ENCODE data around the gene MMP28. TPM values are rescaled to one million over a fixed set of nuclear protein-coding genes. Genes with fewer than 3 reads are reported as not detected.

The MMP28 gene
- total RNA-seq, 4 donors from 2014 or later = 104 to 368 (median 128) TPM

GRCh38 chr17:35717475-35717874 is 78.0 kb downstream of the MMP28 start:
- in situ Hi-C loops (cut with MboI; ENCODE audit: low pct_ligation_motif_present in 1 of 4, low pct_unique_long_range_greater_than_20kb in 1 of 4, low sequenced_read_pairs in 3 of 4) (no loop called here), intact Hi-C loops (cut with DNase I; ENCODE audit: low total_unique reads) (no loop called here)
- no peaks in the 10 kb centered on the region for H3K27me3 ChIP-seq
- DNase-seq = no peak
- peaks cover 0 to 22% (median 11%) of the 10 kb centered on the region in 4 donors for H3K36me3 ChIP-seq
- 68 to 80% methylated on average over 1 to 2 of the region's 2 CpGs for whole genome bisulfite sequencing, 2 donors (ENCODE audit: low coverage in 1 of 2)
- H3K4me1 ChIP-seq = peaks cover 0 to 5% (median 0%) of the 10 kb centered on the region in 4 donors
- no peaks in the 10 kb centered on the region for H3K9me3 ChIP-seq
- peak overlapping the region in 3 of 4 donors; percentile 0 to 26 (median 15) for H3K27ac ChIP-seq
- TF ChIP-seq CTCF (IDR thresholded peaks at IDR 0.05) = no peak
- no peak for TF ChIP-seq EP300 (IDR thresholded peaks at IDR 0.05; ENCODE audit: low read depth)
- TF ChIP-seq POLR2AphosphoS5 (IDR thresholded peaks at IDR 0.05) = no peak
- no peak overlapping the region for H3K4me3 ChIP-seq

GRCh38 chr17:35716897-35717465 is 78.5 kb downstream of the MMP28 start:
- Histone ChIP-seq H3K4me1 (peaks cover 0 to 5% (median 0%) of the 10 kb centered on the region in 4 donors), H3K9me3 (no peaks in the 10 kb centered on the region), H3K36me3 (peaks cover 0 to 22% (median 11%) of the 10 kb centered on the region in 4 donors), H3K27me3 (no peaks in the 10 kb centered on the region), H3K27ac (peak overlapping the region in 3 of 4 donors; percentile 0 to 26 (median 15)), H3K4me3 (no peak overlapping the region)
- intact Hi-C loops (cut with DNase I; ENCODE audit: low total_unique reads) = no loop called here
- DNase-seq = no peak
- in situ Hi-C loops (cut with MboI; ENCODE audit: low pct_ligation_motif_present in 1 of 4, low pct_unique_long_range_greater_than_20kb in 1 of 4, low sequenced_read_pairs in 3 of 4) = no loop called here
- WGBS, 2 donors (ENCODE audit: low coverage in 1 of 2) = 76 to 87% methylated on average over 3 to 4 of the region's 4 CpGs
- TF ChIP-seq EP300 (IDR thresholded peaks at IDR 0.05; ENCODE audit: low read depth) = peak; percentile 69
- TF ChIP-seq POLR2AphosphoS5 (IDR thresholded peaks at IDR 0.05) = no peak

GRCh38 chr17:35716173-35716572 is 79.3 kb downstream of the MMP28 start:
- WGBS, 2 donors (ENCODE audit: low coverage in 1 of 2) = 85 to 90% methylated on average over 3 of the region's 3 CpGs
- Histone ChIP-seq H3K4me1 (peaks cover 0 to 5% (median 0%) of the 10 kb centered on the region in 4 donors), H3K4me3 (no peak overlapping the region), H3K36me3 (peaks cover 0 to 27% (median 11%) of the 10 kb centered on the region in 4 donors), H3K27ac (no peak overlapping the region), H3K27me3 (no peaks in the 10 kb centered on the region), H3K9me3 (no peaks in the 10 kb centered on the region)
- TF ChIP-seq CTCF (IDR thresholded peaks at IDR 0.05) (no peak), EP300 (IDR thresholded peaks at IDR 0.05; ENCODE audit: low read depth) (no peak), POLR2A (IDR thresholded peaks at IDR 0.05) (no peak), POLR2AphosphoS5 (IDR thresholded peaks at IDR 0.05) (no peak)
- intact Hi-C loops (cut with DNase I; ENCODE audit: low total_unique reads) = no loop called here
- no peak for DNase-seq
- in situ Hi-C loops (cut with MboI; ENCODE audit: low pct_ligation_motif_present in 1 of 4, low pct_unique_long_range_greater_than_20kb in 1 of 4, low sequenced_read_pairs in 3 of 4) = no loop called here

Other genes with a start within 250 kb of the MMP28 start
- gene SLFN14, start 234.8 kb downstream of the MMP28 start, total RNA-seq = not detected
- gene PEX12, start 217.1 kb downstream of the MMP28 start, total RNA-seq = 1 to 10 TPM in 2 of 4 donors, under 1 TPM in 1, not detected in 1; 0.75 to 5.2 (median 3.0) TPM
- gene AP2B1, start 208.3 kb downstream of the MMP28 start, total RNA-seq = 100 to 1,000 TPM in 1 of 4 donors, 10 to 100 TPM in 3; 32.2 to 102 (median 60.1) TPM
- gene RASL10B, start 64.0 kb downstream of the MMP28 start, total RNA-seq = 1 to 10 TPM in 2 of 4 donors, under 1 TPM in 2; 0.41 to 1.6 (median 1.1) TPM
- gene GAS2L2, start 42.4 kb downstream of the MMP28 start, total RNA-seq = not detected
- gene C17orf50, start 34.8 kb downstream of the MMP28 start, total RNA-seq = not detected
- 10 to 100 TPM; 13.1 to 74.3 (median 37.9) TPM for gene TAF15, start 13.8 kb upstream of the MMP28 start, total RNA-seq
- gene HEATR9, start 73.2 kb upstream of the MMP28 start, total RNA-seq = not detected
- 10 to 100 TPM in 2 of 4 donors, 1 to 10 TPM in 2; 1.8 to 12.8 (median 6.2) TPM for gene CCL5, start 84.7 kb upstream of the MMP28 start, total RNA-seq
- 10 to 100 TPM in 1 of 4 donors, not detected in 3; 39.2 TPM for gene RDM1, start 135.1 kb upstream of the MMP28 start, total RNA-seq
- not detected for gene LYZL6, start 148.1 kb upstream of the MMP28 start, total RNA-seq
- not detected for gene CCL16, start 185.9 kb upstream of the MMP28 start, total RNA-seq
- 10 to 100 TPM in 1 of 4 donors, 1 to 10 TPM in 3; 4.2 to 19.5 (median 6.8) TPM for gene CCL14, start 191.1 kb upstream of the MMP28 start, total RNA-seq
- gene CCL15, start 205.9 kb upstream of the MMP28 start, total RNA-seq = 10 to 100 TPM in 3 of 4 donors, 1 to 10 TPM in 1; 6.8 to 68.8 (median 31.5) TPM
- 1 to 10 TPM in 1 of 4 donors, not detected in 3; 9.1 TPM for gene CCL23, start 222.3 kb upstream of the MMP28 start, total RNA-seq

Measured in transverse colon (tissue), 4 donors.